Measurements from ENCODE around the gene TMEM233. TPM values are rescaled to one million over a fixed set of nuclear protein-coding genes. Genes with fewer than 3 reads are reported as not detected.

Gene TMEM233
- total and polyA plus RNA-seq, 2 experiments from 2014 or later, result 0.24 to 0.71 TPM

GRCh38 chr12:119671070-119671469 is 77.5 kb downstream of the TMEM233 start (continued):
- no peak for TF ChIP-seq STAT1 (IDR thresholded peaks at IDR 0.05; ENCODE audit: unreplicated experiment)
- no peak for TF ChIP-seq NANOG (IDR thresholded peaks at IDR 0.05; ENCODE audit: borderline replicate concordance)
- TF ChIP-seq EZH2phosphoT487 (IDR thresholded peaks at IDR 0.05; ENCODE audit: unreplicated experiment), result no peak
- no peak for TF ChIP-seq REST (IDR thresholded peaks at IDR 0.05; ENCODE audit: unreplicated experiment)
- no peak for TF ChIP-seq JUNB (IDR thresholded peaks at IDR 0.05; ENCODE audit: unreplicated experiment)
- TF ChIP-seq ETS1 (IDR thresholded peaks at IDR 0.05), result no peak
- no peak for TF ChIP-seq ZNF331 (CRISPR knock-in tag; IDR thresholded peaks at IDR 0.05; ENCODE audit: low read depth)
- TF ChIP-seq CTCF (conservative IDR thresholded peaks at IDR 0.05; ENCODE audit: low read depth in 2 of 2), result no peak
- TF ChIP-seq CREB1 (CRISPR knock-in tag; IDR thresholded peaks at IDR 0.05; ENCODE audit: low read depth), result no peak

GRCh38 chr12:119672194-119672593 is 78.6 kb downstream of the TMEM233 start:
- Mint-ChIP-seq H3K4me1 (peaks cover 6% of the 10 kb centered on the region), H3K27me3 (ENCODE audit: insufficient read depth, low read depth, poor library complexity) (peaks cover 3% of the 10 kb centered on the region), H3K9me3 (no peaks in the 10 kb centered on the region), H3K27ac (no peak overlapping the region), H3K36me3 (ENCODE audit: low read depth) (peaks cover 79% of the 10 kb centered on the region), H3K4me3 (no peak overlapping the region)
- no peak overlapping the region for H2AFZ ChIP-seq
- peaks cover 7% of the 10 kb centered on the region for H3F3A ChIP-seq (replicated peaks; ENCODE audit: low read depth)
- no peak for ATAC-seq
- H3K9me2 ChIP-seq (ENCODE audit: insufficient read depth), result no peaks in the 10 kb centered on the region
- no peak for DNase-seq (ENCODE audit: low spot score)
- H3K36me3 ChIP-seq (ENCODE audit: insufficient read depth), result peaks cover 49% of the 10 kb centered on the region
- H3K79me2 ChIP-seq (replicated peaks; ENCODE audit: insufficient read depth), result peaks cover 37% of the 10 kb centered on the region
- H3K27ac ChIP-seq (ENCODE audit: low read depth), result no peak overlapping the region
- no peak overlapping the region for H3K4me3 ChIP-seq
- H4K20me1 ChIP-seq (replicated peaks; ENCODE audit: insufficient read depth), result peaks cover 25% of the 10 kb centered on the region; the same call in 1 of the 2 replicates
- H3K4me2 ChIP-seq, result no peak overlapping the region
- no peaks in the 10 kb centered on the region for H3K27me3 ChIP-seq (ENCODE audit: insufficient read depth)
- H3K4me1 ChIP-seq (ENCODE audit: insufficient read depth), result no peaks in the 10 kb centered on the region; the same call in 1 of the 2 replicates
- TF ChIP-seq CTCF (conservative IDR thresholded peaks at IDR 0.05; ENCODE audit: low read depth in 2 of 2) (no peak), POLR2AphosphoS5 (IDR thresholded peaks at IDR 0.05; ENCODE audit: low read depth) (no peak), CREB1 (CRISPR knock-in tag; IDR thresholded peaks at IDR 0.05; ENCODE audit: low read depth) (no peak)

Data from GM23338 (cell line).